ENCODE measurements around the gene ELF2.

Gene ELF2

DNA sequence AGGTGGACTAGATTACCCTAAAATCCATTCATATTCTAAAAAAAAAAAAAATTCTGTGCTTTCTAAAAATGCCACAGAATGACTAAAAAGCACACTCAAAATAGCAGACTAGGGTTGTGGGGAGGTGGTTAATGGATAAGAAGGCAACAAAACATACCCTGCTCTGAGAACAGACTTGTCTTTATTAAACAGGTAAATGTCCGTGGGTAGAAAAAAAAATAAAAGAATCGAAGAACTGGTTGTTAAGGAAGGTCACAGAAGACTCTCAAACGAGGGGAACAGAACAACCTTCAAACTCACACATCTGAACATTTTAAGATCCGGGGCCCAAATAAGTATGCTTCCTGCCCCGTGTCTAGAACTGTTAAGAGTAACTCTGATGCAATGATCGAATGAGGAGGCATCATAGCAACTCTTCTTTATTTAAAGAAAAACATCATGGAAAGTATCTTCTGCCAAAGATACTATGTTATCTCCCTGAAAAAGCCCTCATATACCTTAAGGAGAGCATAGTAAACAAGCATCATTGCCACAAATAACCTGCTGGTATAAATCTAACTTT is 68.4 kb downstream of the ELF2 start:
- H3K4me3 ChIP-seq (ENCODE audit: low read depth, low read length) = no peak overlapping the region
- DNase-seq (ENCODE audit: low read depth) = no peak
- TF ChIP-seq, protein P1, sequence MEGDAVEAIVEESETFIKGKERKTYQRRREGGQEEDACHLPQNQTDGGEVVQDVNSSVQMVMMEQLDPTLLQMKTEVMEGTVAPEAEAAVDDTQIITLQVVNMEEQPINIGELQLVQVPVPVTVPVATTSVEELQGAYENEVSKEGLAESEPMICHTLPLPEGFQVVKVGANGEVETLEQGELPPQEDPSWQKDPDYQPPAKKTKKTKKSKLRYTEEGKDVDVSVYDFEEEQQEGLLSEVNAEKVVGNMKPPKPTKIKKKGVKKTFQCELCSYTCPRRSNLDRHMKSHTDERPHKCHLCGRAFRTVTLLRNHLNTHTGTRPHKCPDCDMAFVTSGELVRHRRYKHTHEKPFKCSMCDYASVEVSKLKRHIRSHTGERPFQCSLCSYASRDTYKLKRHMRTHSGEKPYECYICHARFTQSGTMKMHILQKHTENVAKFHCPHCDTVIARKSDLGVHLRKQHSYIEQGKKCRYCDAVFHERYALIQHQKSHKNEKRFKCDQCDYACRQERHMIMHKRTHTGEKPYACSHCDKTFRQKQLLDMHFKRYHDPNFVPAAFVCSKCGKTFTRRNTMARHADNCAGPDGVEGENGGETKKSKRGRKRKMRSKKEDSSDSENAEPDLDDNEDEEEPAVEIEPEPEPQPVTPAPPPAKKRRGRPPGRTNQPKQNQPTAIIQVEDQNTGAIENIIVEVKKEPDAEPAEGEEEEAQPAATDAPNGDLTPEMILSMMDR (IDR thresholded peaks at IDR 0.05; ENCODE audit: control insufficient read depth, extremely low read depth, insufficient read depth) = no peak

DNA sequence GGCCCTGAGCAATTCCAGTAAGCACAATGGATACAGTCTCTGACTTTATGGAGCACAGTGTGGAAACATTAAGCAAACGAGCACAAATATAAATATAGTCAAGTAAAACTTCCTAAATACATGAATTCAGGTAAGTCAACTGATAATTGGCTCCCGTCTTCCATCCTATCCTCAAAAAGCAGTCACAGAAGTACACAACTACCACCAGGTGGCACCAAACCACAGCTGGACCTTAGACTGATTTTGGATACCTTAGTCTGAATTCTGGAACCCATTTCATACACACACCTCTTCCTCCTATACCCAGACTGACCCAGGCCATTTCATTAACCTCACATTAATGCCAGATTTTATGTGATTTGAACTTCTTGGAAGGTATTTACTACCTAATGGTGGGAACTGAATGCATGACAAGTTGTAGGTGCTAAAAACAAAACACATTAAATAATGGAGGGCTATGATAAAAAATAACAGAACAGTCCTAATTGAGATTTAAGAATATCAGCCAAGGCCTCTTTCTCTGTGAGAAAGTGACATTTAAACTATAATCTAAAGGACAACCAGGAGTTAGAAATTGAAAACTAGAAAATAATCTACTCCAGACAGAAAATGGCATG is 77.5 kb downstream of the ELF2 start:
- no peak overlapping the region for H3K4me3 ChIP-seq (ENCODE audit: low read depth, low read length)
- TF ChIP-seq, protein P1 (IDR thresholded peaks at IDR 0.05; ENCODE audit: control insufficient read depth, extremely low read depth, insufficient read depth) = peak; percentile 84
- peak; percentile 91 for DNase-seq (ENCODE audit: low read depth)

DNA sequence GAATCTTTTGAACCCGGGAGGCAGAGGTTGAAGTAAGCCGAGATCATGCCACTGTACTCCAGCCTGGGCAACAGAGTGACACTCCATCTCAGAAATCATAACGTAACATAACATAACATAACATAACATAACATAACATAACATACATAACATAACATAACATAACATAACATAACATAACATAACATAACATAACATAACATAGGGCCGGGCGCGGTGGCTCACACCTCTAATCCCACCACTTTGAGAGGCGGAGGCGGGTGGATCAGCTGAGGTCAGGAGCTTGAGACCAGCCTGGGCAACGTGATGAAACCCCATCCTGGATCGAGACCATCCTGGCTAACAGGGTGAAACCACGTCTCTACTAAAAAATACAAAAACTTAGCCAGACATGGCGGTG is 84.7 kb downstream of the ELF2 start:
- no peak for DNase-seq (ENCODE audit: low read depth)
- TF ChIP-seq, protein P1 (IDR thresholded peaks at IDR 0.05; ENCODE audit: control insufficient read depth, extremely low read depth, insufficient read depth) = no peak
- no peak overlapping the region for H3K4me3 ChIP-seq (ENCODE audit: low read depth, low read length)

DNA sequence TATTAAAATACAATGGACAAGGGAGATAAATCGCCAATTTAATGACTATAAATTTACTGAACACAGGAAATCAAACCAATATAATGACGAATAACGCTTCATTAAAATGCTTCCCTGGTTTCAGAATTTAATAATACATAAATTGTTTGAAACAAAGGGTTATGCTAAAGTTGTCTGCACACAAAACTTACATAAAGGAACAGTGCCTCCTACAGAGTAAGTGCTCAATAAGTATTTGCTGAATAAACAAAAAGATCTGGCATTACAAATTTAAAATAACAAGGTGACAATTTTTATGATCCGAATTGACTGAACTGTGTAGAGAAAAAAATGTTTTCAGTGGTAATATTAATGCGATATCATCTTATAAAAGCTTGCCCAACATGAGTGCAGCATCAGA is 91.9 kb downstream of the ELF2 start:
- peak; percentile 32 for DNase-seq (ENCODE audit: low read depth)
- H3K4me3 ChIP-seq (ENCODE audit: low read depth, low read length) = peak overlapping the region; percentile 96
- TF ChIP-seq, protein P1 (IDR thresholded peaks at IDR 0.05; ENCODE audit: control insufficient read depth, extremely low read depth, insufficient read depth) = peak; percentile 45

DNA sequence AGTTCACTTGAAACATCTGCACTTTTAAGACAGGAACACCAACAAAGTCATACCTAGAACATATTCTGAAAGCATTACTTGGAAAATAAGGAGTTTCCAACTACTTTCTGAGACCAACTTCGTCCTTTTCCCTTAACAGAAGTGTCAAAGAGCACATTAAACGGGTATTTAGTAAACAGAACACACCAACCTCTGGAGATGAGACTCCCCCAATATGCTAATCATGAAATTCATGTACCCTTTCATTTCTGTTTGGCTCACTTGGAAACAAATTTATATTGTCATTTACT is 92.3 kb downstream of the ELF2 start:
- no peak for DNase-seq (ENCODE audit: low read depth)
- TF ChIP-seq, protein P1 (IDR thresholded peaks at IDR 0.05; ENCODE audit: control insufficient read depth, extremely low read depth, insufficient read depth) = no peak

DNA sequence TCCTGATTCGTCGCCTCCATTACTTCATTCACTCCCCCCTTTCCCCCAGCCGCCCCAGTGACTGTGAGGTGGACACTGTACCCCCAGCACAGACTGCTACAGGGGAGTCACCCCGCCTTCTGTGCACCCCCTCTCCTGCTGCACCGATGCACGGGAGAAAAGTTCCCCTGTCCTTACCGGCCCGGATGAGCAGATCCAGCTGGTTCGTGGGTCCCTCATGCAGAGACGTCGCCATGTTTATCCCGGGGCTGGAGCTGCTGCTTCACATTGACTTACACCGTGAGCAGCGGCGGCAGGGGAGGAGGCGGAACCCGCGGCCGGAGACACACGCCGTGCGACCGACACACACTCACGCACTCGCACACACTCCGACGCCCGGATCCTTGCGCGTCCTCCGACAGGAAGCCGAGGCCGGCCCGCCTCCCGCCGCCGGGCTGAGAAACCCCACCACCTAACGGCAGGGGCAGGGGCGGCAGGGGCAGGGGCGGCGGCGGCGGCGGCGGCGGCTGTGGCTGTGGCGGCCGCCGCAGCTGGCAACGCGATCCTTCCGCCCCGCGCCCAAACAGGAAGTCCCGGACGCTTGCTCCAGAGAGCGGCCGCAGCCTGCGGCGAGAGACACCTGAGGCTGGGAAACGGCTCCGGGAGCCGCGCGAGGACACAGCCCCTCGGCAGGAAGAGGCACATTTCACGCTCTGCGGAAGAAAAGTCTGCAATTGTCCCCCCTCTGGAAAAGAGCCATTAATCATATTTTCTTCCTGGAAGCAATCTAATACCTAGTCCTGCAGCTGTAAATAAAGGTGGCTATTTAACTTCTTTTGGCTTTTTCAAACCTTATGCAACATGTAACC is 92.8 kb downstream of the ELF2 start:
- H3K4me3 ChIP-seq (ENCODE audit: low read depth, low read length) = peak overlapping the region; percentile 96
- TF ChIP-seq, protein P1 (IDR thresholded peaks at IDR 0.05; ENCODE audit: control insufficient read depth, extremely low read depth, insufficient read depth) = peak; percentile 28; the same call in 1 of the 2 replicates
- peak; percentile 82 for DNase-seq (ENCODE audit: low read depth)

More for the DNA sequence above, 92.3 kb downstream of the ELF2 start:
- H3K4me3 ChIP-seq (ENCODE audit: low read depth, low read length) = peak overlapping the region; percentile 96

Data from LNCaP clone FGC (cell line).